OCI-LY1 (cell line): ENCODE results near the gene TACC3.

Source experiments
- H2AFZ ChIP-seq: fragments of 200-600 bp; sonication (generic), shearing (Covaris generic); 2 replicates; pipeline ENCODE4 v1.6.0; 2014; ENCODE audit warnings: antibody characterized with exemption, mild to moderate bottlenecking, low read length
- H3F3A ChIP-seq: fragments of 200-600 bp; sonication (generic), shearing (Covaris generic); 2 replicates; pipeline ENCODE4 v1.6.0; 2014; ENCODE audit warnings: mild to moderate bottlenecking, antibody characterized with exemption, low read length, moderate library complexity; ENCODE audit not compliant: insufficient read depth
- H3K27ac ChIP-seq: fragments of 200-600 bp; sonication (generic); 2 replicates; pipeline ENCODE4 v1.5.1; 2014; ENCODE audit warnings: low read length, mixed run types, mild to moderate bottlenecking, low read depth; ENCODE audit not compliant: poor library complexity, severe bottlenecking
- H3K27me3 ChIP-seq: fragments of 200-600 bp; sonication (generic); 2 replicates; pipeline ENCODE4 v1.6.0; 2014; ENCODE audit warnings: antibody characterized with exemption, mild to moderate bottlenecking, low read length, moderate library complexity; ENCODE audit not compliant: insufficient read depth
- H3K36me3 ChIP-seq: fragments of 200-600 bp; sonication (generic); 2 replicates; pipeline ENCODE4 v1.6.1; 2014; ENCODE audit warnings: mild to moderate bottlenecking, antibody characterized with exemption, low read length, moderate library complexity, mixed read lengths; ENCODE audit not compliant: insufficient read depth
- H3K4me1 ChIP-seq: fragments of 200-600 bp; sonication (generic); 2 replicates; pipeline ENCODE4 v1.5.1; 2014; ENCODE audit warnings: mild to moderate bottlenecking, low read length, moderate library complexity; ENCODE audit not compliant: insufficient read depth, severe bottlenecking
- H3K4me2 ChIP-seq: fragments of 200-600 bp; sonication (generic), shearing (Covaris generic); 2 replicates; pipeline ENCODE4 v1.6.1; 2014; ENCODE audit warnings: low read length
- H3K4me3 ChIP-seq: fragments of 200-600 bp; sonication (generic); 2 replicates; pipeline ENCODE4 v1.5.1; 2014; ENCODE audit warnings: low read length, low read depth, mild to moderate bottlenecking, mixed read lengths; ENCODE audit not compliant: poor library complexity, severe bottlenecking
- H3K79me2 ChIP-seq: fragments of 200-600 bp; shearing (Covaris generic); 2 replicates; pipeline ENCODE4 v1.6.1; 2016; ENCODE audit warnings: mixed run types, low read length, mixed read lengths; ENCODE audit not compliant: insufficient read depth
- H3K9ac ChIP-seq: fragments of 200-600 bp; sonication (generic), shearing (Covaris generic); 2 replicates; pipeline ENCODE4 v1.6.1; 2014; ENCODE audit warnings: mild to moderate bottlenecking, low read length, mixed read lengths
- H3K9me2 ChIP-seq: fragments of 200-600 bp; sonication (generic), shearing (Covaris generic); 2 replicates; pipeline ENCODE4 v1.6.1; 2014; ENCODE audit warnings: low read depth, mild to moderate bottlenecking, low read length, mixed read lengths
- H3K9me3 ChIP-seq: fragments of 200-600 bp; shearing (Covaris generic); 2 replicates; pipeline ENCODE4 v1.6.1; 2014; ENCODE audit warnings: low read length, mixed read lengths
- H4K20me1 ChIP-seq: fragments of 200-600 bp; sonication (generic), shearing (Covaris generic); 2 replicates; pipeline ENCODE4 v1.6.0; 2016; ENCODE audit warnings: mild to moderate bottlenecking, low read length; ENCODE audit not compliant: insufficient read depth
- EZH2 ChIP-seq: fragments of 200-600 bp; sonication (generic), shearing (Covaris generic); IDR thresholded peaks from 2 replicates; pipeline ENCODE4 v1.8.0; 2017; ENCODE audit warnings: borderline replicate concordance, mixed run types, mild to moderate bottlenecking, antibody characterized with exemption, low read length, moderate library complexity, mixed read lengths
- TF ChIP-seq, protein P1 (sequence below): fragments of 200-600 bp; sonication (generic), shearing (Covaris generic); IDR thresholded peaks from 2 replicates; pipeline ENCODE4 v1.5.1; 2017; ENCODE audit warnings: mild to moderate bottlenecking, antibody characterized with exemption, low read length, moderate library complexity, mixed read lengths

TACC3 gene

DNA sequence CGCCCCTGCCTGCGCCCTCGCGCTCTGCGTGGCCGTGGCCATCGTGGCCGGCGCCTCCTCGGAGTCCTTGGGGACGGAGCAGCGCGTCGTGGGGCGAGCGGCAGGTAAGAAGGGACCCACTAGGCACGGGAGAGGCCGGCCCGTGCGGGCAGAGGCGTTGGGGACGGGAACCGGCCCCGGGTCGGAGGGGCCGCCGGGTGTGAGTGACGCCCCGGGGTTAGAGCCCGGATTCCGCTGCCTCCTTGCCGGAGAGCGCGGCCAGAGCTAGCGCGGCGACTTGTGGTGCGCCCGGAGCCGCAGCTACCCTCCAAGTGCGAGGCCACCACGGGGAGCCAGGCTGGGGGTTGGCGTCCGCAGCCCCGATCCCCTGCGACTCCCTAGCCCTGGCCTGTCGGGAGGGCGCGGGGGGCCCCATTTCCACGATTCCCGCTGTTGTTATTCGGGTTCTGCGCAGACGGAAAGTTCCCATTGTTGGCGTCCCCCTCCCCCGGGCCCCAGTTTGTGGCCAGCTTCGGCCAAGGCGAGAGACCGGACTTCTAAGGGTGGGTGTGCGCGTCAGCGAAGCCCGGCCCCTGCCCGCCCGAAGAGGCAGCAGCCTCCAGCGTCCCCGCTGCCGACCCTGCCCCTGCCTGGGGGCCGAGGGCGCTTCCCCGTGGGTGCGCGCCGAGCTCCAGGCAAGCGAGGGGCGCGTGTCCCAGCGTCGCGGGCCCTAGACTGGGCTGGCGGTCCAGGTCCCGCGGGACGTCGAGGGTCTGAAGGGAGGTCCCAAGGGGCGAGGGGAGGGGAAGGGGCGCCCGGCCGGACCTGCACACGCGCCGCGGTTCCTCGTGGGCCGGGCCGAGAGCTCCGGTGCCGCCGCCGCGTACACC is 72.9 kb downstream of the TACC3 start:
- H3K27me3 ChIP-seq: no peaks in the 10 kb centered on the region

More for the DNA sequence above, 72.9 kb downstream of the TACC3 start:
- Histone ChIP-seq H2AFZ (no peak overlapping the region), H3K4me3 (no peak overlapping the region), H3K9me3 (no peaks in the 10 kb centered on the region), H3K36me3 (no peaks in the 10 kb centered on the region), H3K4me1 (no peaks in the 10 kb centered on the region), H4K20me1 (no peaks in the 10 kb centered on the region), H3K9ac (no peak overlapping the region), H3K79me2 (no peaks in the 10 kb centered on the region), H3K9me2 (no peaks in the 10 kb centered on the region), H3F3A (no peaks in the 10 kb centered on the region), H3K4me2 (no peak overlapping the region; the same call in 1 of the 2 replicates), H3K27ac (no peak overlapping the region)
- TF ChIP-seq EZH2: no peak
- TF ChIP-seq, protein P1, sequence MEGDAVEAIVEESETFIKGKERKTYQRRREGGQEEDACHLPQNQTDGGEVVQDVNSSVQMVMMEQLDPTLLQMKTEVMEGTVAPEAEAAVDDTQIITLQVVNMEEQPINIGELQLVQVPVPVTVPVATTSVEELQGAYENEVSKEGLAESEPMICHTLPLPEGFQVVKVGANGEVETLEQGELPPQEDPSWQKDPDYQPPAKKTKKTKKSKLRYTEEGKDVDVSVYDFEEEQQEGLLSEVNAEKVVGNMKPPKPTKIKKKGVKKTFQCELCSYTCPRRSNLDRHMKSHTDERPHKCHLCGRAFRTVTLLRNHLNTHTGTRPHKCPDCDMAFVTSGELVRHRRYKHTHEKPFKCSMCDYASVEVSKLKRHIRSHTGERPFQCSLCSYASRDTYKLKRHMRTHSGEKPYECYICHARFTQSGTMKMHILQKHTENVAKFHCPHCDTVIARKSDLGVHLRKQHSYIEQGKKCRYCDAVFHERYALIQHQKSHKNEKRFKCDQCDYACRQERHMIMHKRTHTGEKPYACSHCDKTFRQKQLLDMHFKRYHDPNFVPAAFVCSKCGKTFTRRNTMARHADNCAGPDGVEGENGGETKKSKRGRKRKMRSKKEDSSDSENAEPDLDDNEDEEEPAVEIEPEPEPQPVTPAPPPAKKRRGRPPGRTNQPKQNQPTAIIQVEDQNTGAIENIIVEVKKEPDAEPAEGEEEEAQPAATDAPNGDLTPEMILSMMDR: no peak
